GM18520 (cell line): ENCODE measurements around the gene ANKRD40CL.
"Not testable (repeated sequence)": the region's sequence is repeated elsewhere in the genome, so short reads cannot be mapped to it uniquely, and the experiment has no call there.

Experiments used
- ATAC-seq: cut with Tn5 transposase; IDR thresholded peaks from one replicate; pipeline ENCODE4 v1.9.1; 2021; ENCODE audit not compliant: unreplicated experiment

ANKRD40CL gene

GRCh38 chr17:50763716-50764475 lies 3.4 kb downstream of the ANKRD40CL start:
- no peak for ATAC-seq

- no peak for ATAC-seq
Measured at GRCh38 chr17:50762177-50762576, 5.1 kb downstream of the ANKRD40CL start.

DNA sequence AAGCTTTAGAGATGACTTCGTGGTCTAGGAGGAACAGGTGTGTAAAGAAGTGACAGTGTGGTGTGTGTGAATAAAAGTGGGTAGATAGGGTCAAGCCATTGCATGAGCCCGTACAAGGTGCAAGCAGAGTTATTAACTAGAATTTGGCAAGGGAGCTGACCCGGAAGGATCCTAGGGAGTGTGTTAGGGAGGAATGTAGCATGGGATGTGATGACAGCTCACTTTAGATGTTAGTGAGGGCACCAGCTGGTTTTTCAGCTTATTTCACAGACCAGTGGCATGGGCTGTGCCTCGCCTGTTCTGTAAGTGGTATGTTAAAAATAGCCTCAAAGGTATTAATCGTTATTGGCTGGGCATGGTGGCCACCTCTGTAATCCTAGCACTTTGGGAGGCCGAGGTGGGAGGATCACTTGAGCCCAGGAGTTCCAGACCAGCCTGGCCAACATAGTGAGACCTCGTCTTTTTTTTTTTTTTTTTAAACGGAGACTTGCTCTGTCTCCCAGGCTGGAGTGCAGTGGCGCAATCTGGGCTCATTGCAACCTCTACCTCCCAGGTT lies 8.3 kb downstream of the ANKRD40CL start:
- no peak for ATAC-seq

GRCh38 chr17:50758524-50758923 lies 8.8 kb downstream of the ANKRD40CL start:
- no peak for ATAC-seq

DNA sequence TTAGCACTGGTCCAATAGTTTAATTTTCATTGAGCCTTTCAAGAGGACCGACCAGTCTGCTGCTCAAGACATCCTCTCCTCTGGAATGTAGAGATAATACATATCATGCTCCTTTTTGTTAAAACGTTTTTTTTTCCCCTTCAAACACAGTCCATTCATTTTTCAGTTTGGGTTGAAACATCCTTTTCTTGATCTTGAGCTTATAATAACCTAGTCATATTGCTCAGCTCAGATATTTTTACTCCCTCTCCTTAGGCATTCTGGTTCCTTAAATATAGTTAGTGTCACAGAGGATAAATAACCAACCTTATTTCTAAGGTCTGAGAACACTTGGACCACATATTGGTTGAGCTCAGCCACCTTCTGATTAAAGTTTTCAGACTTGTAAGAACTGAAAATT lies 12.8 kb downstream of the ANKRD40CL start:
- ATAC-seq: no peak

- ATAC-seq: no peak
Measured at GRCh38 chr17:50749245-50749644, 18.1 kb downstream of the ANKRD40CL start.

GRCh38 chr17:50745631-50746030 lies 21.7 kb downstream of the ANKRD40CL start:
- no peak for ATAC-seq

DNA sequence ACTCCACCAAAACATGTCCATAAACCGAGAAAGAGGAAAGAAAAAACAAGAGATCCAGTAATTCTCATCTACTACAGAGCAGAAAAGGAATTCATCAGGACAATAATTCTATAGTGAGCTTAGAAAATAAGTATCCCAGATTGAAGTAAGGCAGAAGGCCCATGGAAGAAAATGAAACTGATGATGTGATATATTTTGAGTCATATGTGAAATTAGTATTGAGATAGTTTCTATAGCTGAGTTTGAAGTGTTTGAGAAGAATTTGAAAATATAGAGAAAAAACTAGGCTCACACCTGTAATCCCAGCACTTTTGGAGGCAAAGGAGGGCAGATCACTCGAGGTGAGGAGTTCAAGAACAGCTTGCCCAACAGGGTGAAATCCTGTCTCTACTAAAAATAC lies 28.2 kb downstream of the ANKRD40CL start:
- no peak for ATAC-seq

DNA sequence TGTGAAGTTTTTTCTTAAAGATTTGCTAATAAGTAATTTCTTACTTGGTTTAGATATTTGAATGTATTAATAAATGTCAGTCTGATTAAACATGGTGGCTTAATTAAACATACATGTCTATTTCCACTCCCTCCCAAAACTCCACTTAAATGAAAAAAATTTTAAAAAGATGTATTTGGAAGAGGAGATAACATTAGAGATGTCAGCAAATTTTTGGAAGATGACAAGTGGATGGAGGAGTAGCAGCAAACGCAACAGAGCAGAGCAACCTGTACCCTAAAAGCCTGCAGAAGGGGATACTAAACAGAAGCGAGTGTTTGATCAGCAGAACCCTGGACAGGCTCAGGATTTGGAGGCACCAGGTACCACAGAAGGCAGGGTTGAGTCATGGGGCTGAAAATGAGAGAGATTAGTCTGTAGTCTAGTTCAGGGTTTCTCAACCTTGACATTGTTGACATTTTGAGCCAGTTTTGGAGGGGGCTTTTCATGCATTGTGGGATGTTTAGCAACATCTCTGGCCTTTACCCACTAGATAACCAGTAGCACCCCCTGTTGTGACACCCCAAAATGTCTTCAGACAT lies 30.1 kb downstream of the ANKRD40CL start:
- no peak for ATAC-seq

- ATAC-seq: no peak
Measured at GRCh38 chr17:50735287-50735686, 32.0 kb downstream of the ANKRD40CL start.

GRCh38 chr17:50731575-50732460 lies 35.5 kb downstream of the ANKRD40CL start:
- ATAC-seq: no peak

DNA sequence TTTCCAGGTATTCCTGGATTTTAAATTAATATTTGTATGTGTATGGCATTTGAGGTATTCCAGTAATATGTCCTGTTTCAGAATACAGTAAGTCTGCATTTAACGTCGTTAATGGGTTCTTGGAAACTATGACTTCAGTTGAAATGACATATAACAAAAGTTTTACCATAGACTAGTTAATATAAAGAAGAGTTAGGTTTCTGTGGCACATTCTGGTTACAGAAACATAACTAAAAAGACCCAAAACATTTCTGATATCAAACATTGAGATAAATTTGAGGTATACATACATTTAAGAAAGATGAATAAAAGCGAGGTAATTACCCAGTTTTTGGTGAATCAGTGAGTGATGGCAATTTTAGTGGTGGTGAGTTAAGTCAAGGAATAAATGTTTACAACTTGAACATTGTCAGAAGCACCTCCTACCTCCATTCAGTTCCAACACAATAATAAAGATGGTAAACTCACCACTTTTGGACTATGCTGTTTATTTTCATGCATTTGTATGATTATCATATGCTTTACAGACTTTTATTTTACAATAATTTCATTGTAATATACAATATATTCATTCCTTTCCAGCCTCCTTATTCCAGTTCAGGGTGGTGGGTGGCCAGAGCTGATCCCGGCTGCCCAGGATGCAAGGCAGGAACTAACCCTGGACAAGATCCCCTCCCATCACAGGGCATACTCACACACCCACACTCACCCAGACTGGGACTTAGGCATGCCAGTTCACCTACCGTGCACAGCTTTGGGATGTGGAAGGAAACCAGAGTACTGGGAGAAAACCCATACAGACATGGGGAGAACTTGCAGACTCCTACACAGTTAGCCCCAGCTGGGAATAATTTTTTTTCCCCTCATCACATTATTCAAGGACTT lies 38.2 kb downstream of the ANKRD40CL start:
- no peak for ATAC-seq

GRCh38 chr17:50728112-50728429 lies 39.2 kb downstream of the ANKRD40CL start:
- ATAC-seq: no peak

DNA sequence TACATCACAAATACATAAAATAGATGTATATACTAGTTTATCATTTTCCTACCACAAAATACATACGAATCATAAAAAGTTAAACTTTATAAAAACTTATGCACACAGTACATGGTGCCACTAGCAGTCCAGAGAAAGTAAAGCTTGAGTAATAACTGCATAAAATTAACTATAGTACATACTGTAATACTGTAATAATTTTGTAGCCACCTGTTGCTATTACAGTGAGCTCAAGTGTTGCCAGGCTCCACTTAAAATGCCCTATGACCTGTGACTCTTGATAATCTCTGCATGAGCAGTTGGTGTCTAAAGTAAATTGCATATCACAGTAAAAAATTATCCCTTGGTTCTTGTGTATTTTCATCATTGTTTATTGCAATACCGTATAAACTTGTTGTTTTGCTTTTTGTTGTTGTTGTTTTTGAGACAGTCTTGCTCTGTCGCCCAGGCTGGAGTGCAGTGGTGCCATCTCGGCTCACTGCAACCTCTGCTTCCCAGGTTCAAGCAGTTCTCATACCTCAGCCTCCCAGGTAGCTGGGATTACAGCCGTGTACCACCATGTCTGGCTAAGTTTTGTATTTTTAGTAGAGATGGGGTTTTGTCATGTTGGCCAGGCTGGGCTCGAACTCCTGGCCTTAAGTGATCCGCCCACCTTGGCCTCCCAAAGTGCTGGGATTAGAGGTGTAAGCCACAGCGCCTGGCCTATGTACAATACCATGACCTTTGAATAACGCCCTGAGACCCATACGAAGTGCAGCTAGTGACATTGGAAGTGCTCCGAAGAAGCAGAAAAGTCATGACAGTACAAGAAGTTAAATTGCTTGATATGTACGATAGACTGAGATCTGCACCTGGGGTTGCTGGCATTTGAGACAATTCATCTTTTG lies 41.3 kb downstream of the ANKRD40CL start:
- no peak for ATAC-seq

DNA sequence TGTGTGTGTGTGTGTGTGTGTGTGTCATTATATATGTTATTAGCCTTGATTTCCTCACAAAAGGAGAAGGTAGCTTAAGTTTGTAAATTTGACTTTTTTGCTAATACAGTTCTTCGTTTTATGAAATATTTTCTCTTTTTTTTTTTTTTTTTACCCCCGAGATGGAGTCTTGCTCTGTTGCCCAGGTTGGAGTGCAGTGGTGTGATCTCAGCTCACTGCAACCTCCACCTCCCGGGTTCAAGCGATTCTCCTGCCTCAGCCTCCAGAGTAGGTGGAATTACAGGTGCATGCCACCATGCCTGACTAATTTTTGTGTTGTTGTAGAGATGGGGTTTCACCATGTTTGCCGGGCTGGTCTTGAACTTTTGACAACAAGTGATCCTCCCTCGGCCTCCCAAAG lies 42.7 kb downstream of the ANKRD40CL start:
- not testable (repeated sequence) for ATAC-seq

- ATAC-seq: no peak
Measured at GRCh38 chr17:50722746-50723145, 44.6 kb downstream of the ANKRD40CL start.

- ATAC-seq: no peak
Measured at GRCh38 chr17:50721194-50722010, 45.9 kb downstream of the ANKRD40CL start.

DNA sequence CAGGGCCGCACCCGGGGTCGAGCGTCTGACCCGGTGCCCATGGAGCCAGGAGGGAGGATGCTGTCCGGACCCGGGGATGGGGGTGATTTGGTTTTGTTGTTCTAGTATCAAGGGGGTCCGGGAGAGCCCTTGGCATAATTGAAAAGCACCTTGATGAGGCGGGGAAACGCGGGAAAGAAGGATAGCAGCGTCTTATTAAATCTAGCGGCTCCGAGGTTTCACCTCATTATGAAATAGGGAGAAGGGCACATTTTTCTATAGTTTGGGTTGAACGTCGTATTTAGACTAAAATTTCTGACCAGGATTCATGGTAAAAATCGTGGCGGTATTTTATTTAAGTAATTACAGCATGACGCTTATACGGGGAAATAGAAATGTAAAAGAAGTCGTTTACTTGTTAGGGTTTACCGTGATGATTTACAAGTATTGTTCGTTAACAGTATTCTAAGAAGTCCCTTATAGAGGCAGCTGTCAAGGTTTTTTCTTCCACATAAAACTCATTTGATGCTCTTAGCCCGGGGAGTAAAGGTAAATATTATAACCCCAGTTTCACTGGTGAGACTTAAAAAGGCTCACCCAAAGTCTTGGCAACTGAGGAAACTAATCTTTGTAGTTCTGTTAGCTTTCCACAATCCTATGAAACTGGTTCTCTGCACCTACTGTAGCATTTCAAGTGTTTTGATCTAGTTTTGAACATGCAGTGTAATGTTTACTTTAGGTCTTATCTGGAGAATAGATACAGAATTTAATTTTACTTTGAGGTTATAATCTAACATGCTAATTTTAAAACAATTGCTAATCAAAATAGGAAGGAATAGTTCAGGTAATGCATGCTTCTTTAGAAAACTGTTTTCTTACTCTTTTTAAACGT lies 47.2 kb downstream of the ANKRD40CL start:
- no peak for ATAC-seq
